ENCODE measurements around the gene PTX3.

DNA sequence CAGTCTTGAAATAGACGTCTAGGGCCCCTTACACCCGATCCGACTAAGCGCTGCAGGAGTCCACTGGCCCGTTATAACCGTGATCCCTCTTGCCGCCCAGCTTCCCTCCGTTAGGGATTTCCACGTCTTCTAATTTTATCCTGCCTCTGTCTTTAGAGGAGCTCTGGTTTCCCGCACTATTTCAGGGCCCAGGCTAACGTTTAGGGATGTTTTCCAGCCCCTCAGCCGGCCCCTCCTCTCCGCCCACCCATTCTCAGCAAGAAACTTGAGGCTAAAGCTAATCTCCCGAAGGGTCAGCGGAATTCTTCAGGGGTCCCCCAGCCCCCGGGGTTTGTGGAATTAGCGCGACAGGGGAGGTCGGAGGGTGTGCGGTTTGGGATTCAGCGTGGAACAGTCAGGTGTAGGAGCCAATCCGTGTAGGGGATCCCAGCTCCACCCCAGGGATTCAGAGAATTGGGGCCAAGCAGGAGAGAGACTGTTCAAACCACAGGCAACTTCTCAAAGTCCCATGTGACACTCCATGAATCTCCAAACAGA is 1.6 kb downstream of the PTX3 start:
- TF ChIP-seq SP1 (CRISPR knock-in tag; conservative IDR thresholded peaks at IDR 0.05) (no peak), CTCF (IDR thresholded peaks at IDR 0.05) (no peak), ETV6 (CRISPR knock-in tag; IDR thresholded peaks at IDR 0.05) (no peak), STAT6 (CRISPR knock-in tag; conservative IDR thresholded peaks at IDR 0.05; ENCODE audit: low read depth) (no peak), ATF2 (CRISPR knock-in tag; IDR thresholded peaks at IDR 0.05; ENCODE audit: borderline replicate concordance, low read depth) (no peak)
- TF ChIP-seq, protein P1, sequence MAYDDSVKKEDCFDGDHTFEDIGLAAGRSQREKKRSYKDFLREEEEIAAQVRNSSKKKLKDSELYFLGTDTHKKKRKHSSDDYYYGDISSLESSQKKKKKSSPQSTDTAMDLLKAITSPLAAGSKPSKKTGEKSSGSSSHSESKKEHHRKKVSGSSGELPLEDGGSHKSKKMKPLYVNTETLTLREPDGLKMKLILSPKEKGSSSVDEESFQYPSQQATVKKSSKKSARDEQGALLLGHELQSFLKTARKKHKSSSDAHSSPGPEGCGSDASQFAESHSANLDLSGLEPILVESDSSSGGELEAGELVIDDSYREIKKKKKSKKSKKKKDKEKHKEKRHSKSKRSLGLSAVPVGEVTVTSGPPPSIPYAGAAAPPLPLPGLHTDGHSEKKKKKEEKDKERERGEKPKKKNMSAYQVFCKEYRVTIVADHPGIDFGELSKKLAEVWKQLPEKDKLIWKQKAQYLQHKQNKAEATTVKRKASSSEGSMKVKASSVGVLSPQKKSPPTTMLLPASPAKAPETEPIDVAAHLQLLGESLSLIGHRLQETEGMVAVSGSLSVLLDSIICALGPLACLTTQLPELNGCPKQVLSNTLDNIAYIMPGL (CRISPR knock-in tag; IDR thresholded peaks at IDR 0.05), result no peak
- TF ChIP-seq, protein P2, sequence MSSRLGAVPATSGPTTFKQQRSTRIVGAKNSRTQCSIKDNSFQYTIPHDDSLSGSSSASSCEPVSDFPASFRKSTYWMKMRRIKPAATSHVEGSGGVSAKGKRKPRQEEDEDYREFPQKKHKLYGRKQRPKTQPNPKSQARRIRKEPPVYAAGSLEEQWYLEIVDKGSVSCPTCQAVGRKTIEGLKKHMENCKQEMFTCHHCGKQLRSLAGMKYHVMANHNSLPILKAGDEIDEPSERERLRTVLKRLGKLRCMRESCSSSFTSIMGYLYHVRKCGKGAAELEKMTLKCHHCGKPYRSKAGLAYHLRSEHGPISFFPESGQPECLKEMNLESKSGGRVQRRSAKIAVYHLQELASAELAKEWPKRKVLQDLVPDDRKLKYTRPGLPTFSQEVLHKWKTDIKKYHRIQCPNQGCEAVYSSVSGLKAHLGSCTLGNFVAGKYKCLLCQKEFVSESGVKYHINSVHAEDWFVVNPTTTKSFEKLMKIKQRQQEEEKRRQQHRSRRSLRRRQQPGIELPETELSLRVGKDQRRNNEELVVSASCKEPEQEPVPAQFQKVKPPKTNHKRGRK (CRISPR knock-in tag; IDR thresholded peaks at IDR 0.05; ENCODE audit: borderline replicate concordance), result no peak
- TF ChIP-seq, protein P3, sequence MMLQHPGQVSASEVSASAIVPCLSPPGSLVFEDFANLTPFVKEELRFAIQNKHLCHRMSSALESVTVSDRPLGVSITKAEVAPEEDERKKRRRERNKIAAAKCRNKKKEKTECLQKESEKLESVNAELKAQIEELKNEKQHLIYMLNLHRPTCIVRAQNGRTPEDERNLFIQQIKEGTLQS (CRISPR knock-in tag; conservative IDR thresholded peaks at IDR 0.05), result no peak
